ENCODE measurements around the gene RAB37.

DNA sequence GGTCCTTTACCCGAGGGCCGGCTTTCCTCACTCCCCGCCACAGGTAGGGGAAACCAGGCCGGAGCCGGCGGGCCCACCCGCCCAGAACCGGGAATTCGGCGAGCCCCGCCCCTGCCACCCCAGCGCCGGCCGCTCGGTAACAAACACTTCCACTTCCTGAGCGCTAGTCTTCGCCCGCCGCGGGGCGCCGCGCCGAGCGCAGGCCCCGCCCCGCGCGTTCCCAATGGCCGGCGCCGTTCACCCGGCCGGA is 11.1 kb downstream of the RAB37 start:
- TF ChIP-seq, protein P1, sequence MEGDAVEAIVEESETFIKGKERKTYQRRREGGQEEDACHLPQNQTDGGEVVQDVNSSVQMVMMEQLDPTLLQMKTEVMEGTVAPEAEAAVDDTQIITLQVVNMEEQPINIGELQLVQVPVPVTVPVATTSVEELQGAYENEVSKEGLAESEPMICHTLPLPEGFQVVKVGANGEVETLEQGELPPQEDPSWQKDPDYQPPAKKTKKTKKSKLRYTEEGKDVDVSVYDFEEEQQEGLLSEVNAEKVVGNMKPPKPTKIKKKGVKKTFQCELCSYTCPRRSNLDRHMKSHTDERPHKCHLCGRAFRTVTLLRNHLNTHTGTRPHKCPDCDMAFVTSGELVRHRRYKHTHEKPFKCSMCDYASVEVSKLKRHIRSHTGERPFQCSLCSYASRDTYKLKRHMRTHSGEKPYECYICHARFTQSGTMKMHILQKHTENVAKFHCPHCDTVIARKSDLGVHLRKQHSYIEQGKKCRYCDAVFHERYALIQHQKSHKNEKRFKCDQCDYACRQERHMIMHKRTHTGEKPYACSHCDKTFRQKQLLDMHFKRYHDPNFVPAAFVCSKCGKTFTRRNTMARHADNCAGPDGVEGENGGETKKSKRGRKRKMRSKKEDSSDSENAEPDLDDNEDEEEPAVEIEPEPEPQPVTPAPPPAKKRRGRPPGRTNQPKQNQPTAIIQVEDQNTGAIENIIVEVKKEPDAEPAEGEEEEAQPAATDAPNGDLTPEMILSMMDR (IDR thresholded peaks at IDR 0.05): peak in 4 of 6 experiments; percentile 11 to 30 (median 28)
- TF ChIP-seq POLR2A (IDR thresholded peaks at IDR 0.05): no peak

Data from adrenal gland (tissue), 5 donors.